ENCODE measurements around the gene DNAJB13.
"Not testable (repeated sequence)": the region's sequence is repeated elsewhere in the genome, so short reads cannot be mapped to it uniquely, and the experiment has no call there.

Gene DNAJB13

DNA sequence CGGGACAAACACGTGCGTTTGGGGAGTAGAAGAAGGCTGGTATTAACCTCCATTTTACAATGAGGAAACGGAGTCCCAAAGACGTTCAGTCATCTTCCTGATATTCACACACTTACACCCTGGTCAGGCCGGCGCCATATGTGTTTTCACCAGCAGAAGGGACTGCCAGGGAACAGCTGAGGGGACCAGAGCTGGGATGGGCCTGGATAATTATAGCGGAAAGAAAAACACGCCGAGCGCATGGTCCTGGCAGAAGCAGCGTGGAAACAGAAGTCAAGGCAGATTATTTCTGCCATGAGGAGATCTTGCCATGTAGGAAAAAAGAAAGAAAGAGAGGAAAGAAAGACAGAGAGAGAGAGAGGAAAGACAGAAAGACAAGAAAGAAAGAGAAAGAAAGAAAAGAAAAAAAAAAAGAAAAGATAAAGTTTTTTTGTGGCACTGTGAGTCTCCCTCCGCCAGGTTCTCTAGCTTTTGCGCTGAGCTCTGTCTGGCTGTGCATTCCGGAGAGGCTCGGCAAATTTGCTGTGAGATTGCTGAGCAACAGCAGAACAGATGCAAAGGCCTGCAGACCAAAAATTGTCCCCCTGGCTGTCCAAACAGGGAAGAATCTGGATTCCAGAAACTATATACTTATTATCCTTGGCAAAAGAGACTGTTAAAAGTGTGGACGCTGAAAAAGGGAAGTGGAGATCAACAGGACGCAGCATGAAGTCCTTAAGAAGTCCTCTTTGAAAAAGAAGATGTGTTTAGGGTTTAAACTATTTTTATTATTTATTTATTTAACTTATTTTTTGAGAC lies 33.1 kb downstream of the DNAJB13 start:
- no peaks in the 10 kb centered on the region for H3K27me3 ChIP-seq (ENCODE audit: control insufficient read depth, insufficient read depth, low read length, poor library complexity, severe bottlenecking)
- H3K4me1 ChIP-seq (ENCODE audit: control insufficient read depth, insufficient read depth, low read length): peaks cover 28% of the 10 kb centered on the region
- H3K9me3 ChIP-seq (ENCODE audit: control insufficient read depth, low read length): no peaks in the 10 kb centered on the region
- H3K36me3 ChIP-seq (ENCODE audit: control insufficient read depth, insufficient read depth, low read length): peaks cover 14% of the 10 kb centered on the region
- 74 to 79% methylated on average over 18 of the region's 18 CpGs for WGBS, 2 experiments
- H3K27ac ChIP-seq (ENCODE audit: insufficient read depth, low read depth, low read length, poor library complexity, severe bottlenecking): peak overlapping the region; percentile 69
- H3K4me3 ChIP-seq (ENCODE audit: insufficient read depth, low read depth, low read length): peak overlapping the region; percentile 57

DNA sequence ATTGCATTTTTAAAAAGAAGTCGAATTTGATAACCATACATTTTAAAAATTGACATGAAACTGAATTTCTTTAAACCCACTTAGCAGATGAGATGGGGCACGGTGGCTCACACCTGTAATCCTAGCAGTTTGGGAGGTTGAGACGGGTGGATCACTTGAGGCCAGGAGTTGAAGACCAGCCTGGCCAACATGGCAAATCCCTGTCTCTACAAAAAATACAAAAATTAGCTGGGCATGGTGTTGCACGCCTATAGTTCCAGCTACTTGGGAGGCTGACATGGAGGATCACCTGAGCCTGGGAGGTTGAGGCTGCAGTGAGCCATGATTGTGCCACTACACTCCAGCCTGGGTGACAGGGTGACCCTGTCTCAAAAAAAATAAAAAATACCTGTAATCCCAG lies 34.8 kb downstream of the DNAJB13 start:
- not testable (repeated sequence) for H3K9me3 ChIP-seq (ENCODE audit: control insufficient read depth, low read length); H3K27ac ChIP-seq (ENCODE audit: insufficient read depth, low read depth, low read length, poor library complexity, severe bottlenecking); H3K27me3 ChIP-seq (ENCODE audit: control insufficient read depth, insufficient read depth, low read length, poor library complexity, severe bottlenecking); H3K36me3 ChIP-seq (ENCODE audit: control insufficient read depth, insufficient read depth, low read length); H3K4me3 ChIP-seq (ENCODE audit: insufficient read depth, low read depth, low read length)
- 92 to 93% methylated on average over 4 of the region's 4 CpGs for WGBS, 2 experiments
- H3K4me1 ChIP-seq (ENCODE audit: control insufficient read depth, insufficient read depth, low read length): peaks cover 20% of the 10 kb centered on the region

DNA sequence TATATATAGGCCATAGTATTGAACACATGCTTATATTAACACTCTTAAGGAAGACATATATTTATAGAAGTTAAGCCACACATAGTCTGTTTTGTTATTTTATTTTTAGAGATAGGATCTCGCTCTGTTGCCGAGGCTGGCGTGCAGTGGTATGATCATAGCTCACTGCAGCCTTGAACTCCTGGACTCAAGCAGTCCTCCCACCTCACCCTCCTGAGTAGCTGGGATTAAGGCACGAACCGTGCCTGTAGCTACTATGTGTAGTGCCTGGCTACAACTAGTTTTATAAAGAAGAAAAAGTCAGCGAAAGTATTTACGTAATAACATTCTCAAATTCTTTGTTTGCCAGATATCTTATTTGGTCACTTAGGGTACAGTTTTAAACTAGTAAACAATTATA lies 37.4 kb downstream of the DNAJB13 start:
- no peaks in the 10 kb centered on the region for H3K9me3 ChIP-seq (ENCODE audit: control insufficient read depth, low read length)
- H3K4me1 ChIP-seq (ENCODE audit: control insufficient read depth, insufficient read depth, low read length): peaks cover 10% of the 10 kb centered on the region
- H3K27me3 ChIP-seq (ENCODE audit: control insufficient read depth, insufficient read depth, low read length, poor library complexity, severe bottlenecking): no peaks in the 10 kb centered on the region
- no peaks in the 10 kb centered on the region for H3K36me3 ChIP-seq (ENCODE audit: control insufficient read depth, insufficient read depth, low read length)
- H3K27ac ChIP-seq (ENCODE audit: insufficient read depth, low read depth, low read length, poor library complexity, severe bottlenecking): no peak overlapping the region
- no peak overlapping the region for H3K4me3 ChIP-seq (ENCODE audit: insufficient read depth, low read depth, low read length)
- 88 to 93% methylated on average over 6 to 7 of the region's 7 CpGs for WGBS, 2 experiments

DNA sequence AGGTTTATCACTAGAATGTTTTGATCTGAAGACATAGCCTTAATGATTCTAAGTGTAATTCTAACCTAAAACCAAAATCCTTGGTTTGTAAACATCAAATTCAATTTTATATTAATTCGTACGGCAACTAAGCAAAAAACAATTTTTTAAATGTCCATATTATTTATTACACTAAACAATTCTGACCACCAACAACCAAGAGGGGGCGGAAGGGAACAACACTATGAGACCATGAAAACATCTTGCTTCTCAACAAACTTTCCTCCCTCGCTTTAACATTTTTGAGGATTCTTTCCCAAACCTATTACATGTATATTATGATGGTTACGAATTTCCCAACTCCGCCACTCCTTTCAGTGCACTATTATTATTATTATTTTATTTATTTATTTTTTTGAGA lies 38.3 kb downstream of the DNAJB13 start:
- no peaks in the 10 kb centered on the region for H3K27me3 ChIP-seq (ENCODE audit: control insufficient read depth, insufficient read depth, low read length, poor library complexity, severe bottlenecking)
- H3K4me1 ChIP-seq (ENCODE audit: control insufficient read depth, insufficient read depth, low read length): peaks cover under 1% of the 10 kb centered on the region
- no peaks in the 10 kb centered on the region for H3K9me3 ChIP-seq (ENCODE audit: control insufficient read depth, low read length)
- no peaks in the 10 kb centered on the region for H3K36me3 ChIP-seq (ENCODE audit: control insufficient read depth, insufficient read depth, low read length)
- no peak overlapping the region for H3K4me3 ChIP-seq (ENCODE audit: insufficient read depth, low read depth, low read length)
- no peak overlapping the region for H3K27ac ChIP-seq (ENCODE audit: insufficient read depth, low read depth, low read length, poor library complexity, severe bottlenecking)
- WGBS, 2 experiments: 90 to 94% methylated on average over 4 of the region's 6 CpGs

DNA sequence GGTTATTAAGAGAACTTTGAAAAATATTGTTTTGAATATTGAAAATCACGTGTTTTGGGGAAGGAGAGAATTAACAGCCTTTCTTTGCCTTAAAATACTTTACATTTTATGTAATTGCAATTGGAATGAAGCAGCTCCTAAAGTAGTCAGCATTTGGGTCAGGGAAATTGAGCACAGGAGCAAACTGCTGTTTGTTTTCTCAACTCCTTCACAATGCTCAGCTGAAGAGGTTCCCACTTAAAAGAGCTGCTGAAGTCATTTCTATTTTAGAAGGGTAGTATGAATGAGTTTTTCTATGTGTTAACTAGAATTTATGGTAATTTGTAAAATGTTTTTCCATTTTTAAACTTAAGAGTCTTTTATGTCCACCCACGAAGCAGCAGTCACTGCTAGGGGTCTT lies 39.9 kb downstream of the DNAJB13 start:
- H3K4me3 ChIP-seq (ENCODE audit: insufficient read depth, low read depth, low read length): no peak overlapping the region
- H3K9me3 ChIP-seq (ENCODE audit: control insufficient read depth, low read length): no peaks in the 10 kb centered on the region
- H3K4me1 ChIP-seq (ENCODE audit: control insufficient read depth, insufficient read depth, low read length): no peaks in the 10 kb centered on the region
- no peaks in the 10 kb centered on the region for H3K36me3 ChIP-seq (ENCODE audit: control insufficient read depth, insufficient read depth, low read length)
- 88 to 93% methylated on average over 1 to 2 of the region's 2 CpGs for WGBS, 2 experiments
- no peak overlapping the region for H3K27ac ChIP-seq (ENCODE audit: insufficient read depth, low read depth, low read length, poor library complexity, severe bottlenecking)
- no peaks in the 10 kb centered on the region for H3K27me3 ChIP-seq (ENCODE audit: control insufficient read depth, insufficient read depth, low read length, poor library complexity, severe bottlenecking)

DNA sequence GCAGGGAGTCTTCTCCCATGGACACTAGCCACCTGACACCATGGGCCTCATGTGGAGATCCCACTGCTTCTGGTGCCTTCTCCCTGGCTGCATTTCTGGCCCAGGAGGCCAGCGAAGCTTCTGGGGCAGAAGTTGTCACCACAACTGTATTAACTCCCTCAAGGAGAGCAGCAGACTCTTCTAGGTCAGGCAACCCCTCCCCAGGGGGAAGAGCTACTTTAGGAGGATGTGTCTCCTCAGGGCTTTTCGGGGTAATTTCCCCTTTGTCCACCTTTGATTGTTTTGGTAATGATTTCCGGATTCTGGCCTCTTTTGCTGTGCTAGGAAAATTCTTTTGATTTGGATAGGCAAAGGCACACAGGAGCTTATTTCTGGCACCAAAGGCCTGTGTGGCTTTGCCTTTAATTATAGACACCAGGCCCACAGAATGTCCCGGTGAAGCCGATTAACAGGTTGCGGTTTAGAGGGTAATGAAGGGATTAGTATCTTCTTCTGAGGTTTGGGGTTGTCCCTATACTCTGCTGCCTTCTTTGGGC lies 40.7 kb downstream of the DNAJB13 start:
- no peak overlapping the region for H3K4me3 ChIP-seq (ENCODE audit: insufficient read depth, low read depth, low read length)
- no peak overlapping the region for H3K27ac ChIP-seq (ENCODE audit: insufficient read depth, low read depth, low read length, poor library complexity, severe bottlenecking)
- no peaks in the 10 kb centered on the region for H3K27me3 ChIP-seq (ENCODE audit: control insufficient read depth, insufficient read depth, low read length, poor library complexity, severe bottlenecking)
- H3K9me3 ChIP-seq (ENCODE audit: control insufficient read depth, low read length): no peaks in the 10 kb centered on the region
- H3K4me1 ChIP-seq (ENCODE audit: control insufficient read depth, insufficient read depth, low read length): no peaks in the 10 kb centered on the region
- no peaks in the 10 kb centered on the region for H3K36me3 ChIP-seq (ENCODE audit: control insufficient read depth, insufficient read depth, low read length)
- WGBS, 2 experiments: 89 to 94% methylated on average over 6 of the region's 6 CpGs

DNA sequence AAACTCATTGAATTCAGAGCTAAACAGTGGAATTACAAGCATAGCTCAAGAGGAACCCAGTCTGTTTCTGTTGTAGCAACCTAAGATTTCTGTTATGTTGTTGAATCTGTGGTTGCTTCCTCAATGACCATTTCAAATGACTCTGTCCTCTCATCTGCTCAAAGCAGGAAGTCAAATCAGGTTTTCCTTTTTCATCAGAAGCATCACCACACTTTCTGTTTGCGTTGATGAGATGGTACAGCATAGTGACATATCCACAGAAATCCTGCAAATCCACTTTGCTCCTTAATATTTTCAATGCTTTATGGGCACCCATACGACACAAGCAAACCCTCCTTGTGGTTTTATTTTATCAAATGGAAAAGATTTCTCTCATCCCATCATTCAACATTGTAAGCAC lies 44.4 kb downstream of the DNAJB13 start:
- Histone ChIP-seq H3K4me3 (ENCODE audit: insufficient read depth, low read depth, low read length) (no peak overlapping the region), H3K27ac (ENCODE audit: insufficient read depth, low read depth, low read length, poor library complexity, severe bottlenecking) (no peak overlapping the region), H3K36me3 (ENCODE audit: control insufficient read depth, insufficient read depth, low read length) (no peaks in the 10 kb centered on the region), H3K4me1 (ENCODE audit: control insufficient read depth, insufficient read depth, low read length) (no peaks in the 10 kb centered on the region), H3K9me3 (ENCODE audit: control insufficient read depth, low read length) (no peaks in the 10 kb centered on the region), H3K27me3 (ENCODE audit: control insufficient read depth, insufficient read depth, low read length, poor library complexity, severe bottlenecking) (no peaks in the 10 kb centered on the region)
- WGBS, 2 experiments: 83 to 87% methylated on average over 2 of the region's 2 CpGs

DNA sequence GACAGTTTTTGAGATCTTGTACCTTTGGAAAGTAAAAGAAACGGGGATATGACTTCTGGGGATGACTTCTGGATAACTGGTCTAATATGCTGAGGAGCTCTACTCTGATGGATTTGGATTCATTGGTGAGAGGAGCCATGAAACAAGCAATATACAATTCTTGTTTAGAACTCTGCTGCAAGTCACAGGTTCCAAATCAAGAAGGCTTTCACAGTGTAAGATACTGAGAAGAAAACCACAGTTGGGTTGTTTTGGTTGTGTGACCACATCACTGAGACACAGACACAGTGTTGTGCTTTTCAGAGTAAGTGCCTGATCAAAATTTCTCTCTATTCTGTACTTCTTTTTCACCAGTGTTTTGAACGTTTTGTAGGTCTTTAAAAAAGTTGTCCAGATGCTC lies 44.9 kb downstream of the DNAJB13 start:
- Histone ChIP-seq H3K36me3 (ENCODE audit: control insufficient read depth, insufficient read depth, low read length) (no peaks in the 10 kb centered on the region), H3K4me1 (ENCODE audit: control insufficient read depth, insufficient read depth, low read length) (peaks cover 3% of the 10 kb centered on the region), H3K27ac (ENCODE audit: insufficient read depth, low read depth, low read length, poor library complexity, severe bottlenecking) (no peak overlapping the region), H3K9me3 (ENCODE audit: control insufficient read depth, low read length) (no peaks in the 10 kb centered on the region), H3K27me3 (ENCODE audit: control insufficient read depth, insufficient read depth, low read length, poor library complexity, severe bottlenecking) (no peaks in the 10 kb centered on the region), H3K4me3 (ENCODE audit: insufficient read depth, low read depth, low read length) (no peak overlapping the region)
- 81 to 82% methylated on average over 2 of the region's 2 CpGs for whole genome bisulfite sequencing, 2 experiments

DNA sequence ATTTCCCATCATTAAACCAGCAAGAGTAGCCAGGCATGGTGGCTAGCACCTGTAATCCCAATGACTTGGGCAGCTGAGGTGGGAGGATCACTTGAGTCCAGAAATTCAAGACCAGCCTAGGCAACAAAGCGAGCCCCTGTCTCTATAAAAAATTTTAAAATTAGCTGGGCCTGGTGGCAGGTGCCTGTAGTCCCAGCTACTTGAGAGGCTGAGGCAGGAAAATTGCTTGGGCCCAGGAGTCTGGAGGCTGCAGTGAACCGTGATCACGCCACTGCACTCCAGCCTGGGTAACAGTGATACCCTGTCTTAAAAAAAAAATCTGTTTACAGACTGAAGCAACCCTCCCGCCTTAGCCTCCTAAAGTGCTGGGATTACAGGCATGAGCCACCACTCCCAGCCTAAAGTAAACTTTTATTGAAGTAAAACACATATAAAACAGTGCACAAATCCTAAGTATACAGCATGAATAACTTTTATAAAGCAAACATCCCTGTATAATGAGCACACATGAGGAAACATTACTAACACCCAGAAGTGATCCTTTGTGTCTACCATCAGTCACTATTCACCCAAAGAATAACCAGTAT lies 45.4 kb downstream of the DNAJB13 start:
- Histone ChIP-seq H3K36me3 (ENCODE audit: control insufficient read depth, insufficient read depth, low read length) (no peaks in the 10 kb centered on the region), H3K4me3 (ENCODE audit: insufficient read depth, low read depth, low read length) (no peak overlapping the region), H3K4me1 (ENCODE audit: control insufficient read depth, insufficient read depth, low read length) (peaks cover 5% of the 10 kb centered on the region), H3K27me3 (ENCODE audit: control insufficient read depth, insufficient read depth, low read length, poor library complexity, severe bottlenecking) (no peaks in the 10 kb centered on the region), H3K9me3 (ENCODE audit: control insufficient read depth, low read length) (no peaks in the 10 kb centered on the region), H3K27ac (ENCODE audit: insufficient read depth, low read depth, low read length, poor library complexity, severe bottlenecking) (no peak overlapping the region)
- 84 to 88% methylated on average over 4 of the region's 4 CpGs for WGBS, 2 experiments

DNA sequence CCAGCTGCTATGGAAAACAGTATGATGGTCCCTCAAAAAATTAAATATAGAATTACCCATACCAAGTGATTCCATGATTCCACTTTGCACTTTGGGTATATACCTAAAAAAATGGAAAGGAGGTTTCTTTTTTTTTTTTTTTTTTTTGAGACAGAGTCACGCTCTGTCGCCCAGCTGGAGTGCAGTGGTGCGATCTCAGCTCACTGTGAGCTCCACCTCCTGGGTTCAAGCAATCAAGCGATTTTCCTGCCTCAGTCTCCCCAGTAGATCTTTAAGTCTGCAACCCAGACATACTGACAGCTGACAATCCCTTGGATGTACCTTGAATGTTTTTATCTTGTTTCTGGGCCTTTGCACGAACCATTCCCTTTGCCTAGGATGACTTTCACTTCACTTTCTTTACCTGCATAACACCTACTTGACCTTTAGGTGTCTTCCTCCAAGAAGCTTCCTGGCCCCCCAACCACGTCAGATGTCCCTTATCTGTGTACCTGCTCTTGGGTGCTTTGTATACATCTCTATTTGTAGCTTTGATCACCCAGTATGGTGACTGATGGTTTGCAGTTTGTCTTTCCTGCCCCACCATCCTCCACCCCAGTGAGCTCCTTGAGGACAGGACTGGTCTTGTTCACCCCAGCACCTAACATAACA lies 46.4 kb downstream of the DNAJB13 start:
- Histone ChIP-seq H3K9me3 (ENCODE audit: control insufficient read depth, low read length) (no peaks in the 10 kb centered on the region), H3K36me3 (ENCODE audit: control insufficient read depth, insufficient read depth, low read length) (no peaks in the 10 kb centered on the region), H3K27ac (ENCODE audit: insufficient read depth, low read depth, low read length, poor library complexity, severe bottlenecking) (no peak overlapping the region), H3K4me1 (ENCODE audit: control insufficient read depth, insufficient read depth, low read length) (peaks cover 5% of the 10 kb centered on the region), H3K27me3 (ENCODE audit: control insufficient read depth, insufficient read depth, low read length, poor library complexity, severe bottlenecking) (no peaks in the 10 kb centered on the region), H3K4me3 (ENCODE audit: insufficient read depth, low read depth, low read length) (no peak overlapping the region)
- 85 to 86% methylated on average over 6 of the region's 6 CpGs for WGBS, 2 experiments

Measured in ectodermal cell (in vitro differentiated cells).